HG03460 (cell line): Measurements from ENCODE around the gene TCN2.
"Not testable (repeated sequence)": the region's sequence is repeated elsewhere in the genome, so short reads cannot be mapped to it uniquely, and the experiment has no call there.

Source experiments
- ATAC-seq: cut with Tn5 transposase; IDR thresholded peaks from one replicate; pipeline ENCODE4 v1.9.1; 2021; ENCODE audit not compliant: unreplicated experiment

TCN2 gene

DNA sequence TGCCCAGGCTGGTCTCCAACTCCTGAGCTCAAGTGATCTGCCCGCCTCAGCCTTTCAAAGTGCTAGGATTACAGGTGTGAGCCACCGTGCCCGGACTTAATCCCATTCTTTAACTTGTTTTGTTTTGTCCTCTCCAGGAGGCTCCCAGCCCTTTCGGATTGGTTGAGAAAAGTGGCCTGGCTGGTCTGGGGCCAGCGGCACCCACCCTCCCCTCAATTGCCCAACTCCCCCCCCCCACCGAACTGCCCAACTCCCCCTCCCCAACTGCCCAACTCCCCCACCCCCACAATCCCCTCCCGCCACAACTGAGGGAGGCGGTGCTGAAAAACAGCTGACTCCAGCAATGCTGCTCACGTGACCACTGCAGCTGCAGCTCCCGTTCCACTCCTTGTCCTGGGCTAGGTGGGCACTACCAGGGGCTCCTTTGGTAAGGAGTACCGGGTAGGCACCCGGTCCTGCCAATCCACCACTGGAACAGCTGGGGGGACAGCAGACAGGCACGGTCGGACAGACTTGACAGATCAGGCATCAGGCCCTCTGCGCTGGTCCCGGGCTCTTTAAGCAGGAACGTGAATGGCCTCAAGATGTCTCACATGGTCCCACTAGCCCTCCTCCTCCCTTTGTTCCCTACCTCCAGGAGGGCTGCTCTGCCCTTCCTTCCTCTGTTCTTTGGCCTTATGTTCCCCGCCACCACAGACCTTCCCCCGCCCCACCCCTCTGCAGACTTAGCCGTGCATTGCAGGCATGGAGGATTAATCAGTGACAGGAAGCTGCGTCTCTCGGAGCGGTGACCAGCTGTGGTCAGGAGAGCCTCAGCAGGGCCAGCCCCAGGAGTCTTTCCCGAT is at the start of gene TCN2:
TCN2 (plus strand) TSS at position 720 of the 845 bp plus-strand sequence. CDS start 158 bp downstream, outside the sequence.
- no peak for ATAC-seq

GRCh38 chr22:30557243-30557642 is 49.7 kb upstream of the TCN2 start:
- ATAC-seq, result no peak

DNA sequence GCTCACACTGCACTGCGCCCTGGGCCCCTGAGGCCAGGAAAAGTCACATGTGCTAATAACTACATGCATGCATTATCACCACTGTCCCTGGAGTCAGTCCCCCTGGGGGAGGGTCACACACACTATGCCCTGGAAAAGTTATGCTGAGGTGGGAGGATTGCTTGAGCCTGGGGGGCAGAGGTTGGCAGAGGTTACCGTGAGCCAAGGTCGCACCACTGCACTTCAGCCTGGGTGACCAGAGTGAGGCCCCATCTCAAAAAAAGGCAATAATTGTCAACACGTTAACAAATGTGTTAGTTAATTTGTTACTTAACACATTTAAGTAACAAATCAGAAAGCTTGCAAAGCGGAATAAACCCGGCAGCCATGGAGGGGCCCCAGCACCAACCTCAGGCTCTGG is 47.1 kb upstream of the TCN2 start:
- no peak for ATAC-seq

DNA sequence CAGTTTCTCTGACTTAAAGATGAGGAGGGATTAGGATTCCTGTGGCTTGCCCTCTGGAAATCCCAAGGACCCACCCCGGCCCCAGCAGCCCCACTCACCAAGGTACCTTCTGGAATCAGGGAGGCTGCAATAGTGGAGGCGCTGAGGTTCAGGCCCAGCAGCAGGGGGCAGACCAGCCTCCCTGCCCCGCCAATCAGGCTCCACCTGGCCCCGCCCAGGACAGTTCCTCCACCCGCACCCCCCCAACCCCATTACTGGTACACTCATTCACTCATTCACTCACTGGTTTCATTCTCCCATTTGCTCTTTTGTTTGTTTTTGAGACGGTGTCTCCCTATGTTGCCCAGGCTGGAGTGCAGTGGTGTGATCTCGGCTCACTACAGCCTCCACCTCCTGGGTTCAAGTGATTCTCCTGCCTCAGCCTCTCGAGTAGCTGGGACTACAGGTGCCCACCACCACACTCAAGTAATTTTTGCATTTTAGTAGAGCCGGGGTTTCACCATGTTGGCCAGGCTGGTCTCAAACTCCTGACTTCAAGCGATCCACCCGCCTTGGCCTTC is 46.3 kb upstream of the TCN2 start:
- ATAC-seq, result not testable (repeated sequence)

DNA sequence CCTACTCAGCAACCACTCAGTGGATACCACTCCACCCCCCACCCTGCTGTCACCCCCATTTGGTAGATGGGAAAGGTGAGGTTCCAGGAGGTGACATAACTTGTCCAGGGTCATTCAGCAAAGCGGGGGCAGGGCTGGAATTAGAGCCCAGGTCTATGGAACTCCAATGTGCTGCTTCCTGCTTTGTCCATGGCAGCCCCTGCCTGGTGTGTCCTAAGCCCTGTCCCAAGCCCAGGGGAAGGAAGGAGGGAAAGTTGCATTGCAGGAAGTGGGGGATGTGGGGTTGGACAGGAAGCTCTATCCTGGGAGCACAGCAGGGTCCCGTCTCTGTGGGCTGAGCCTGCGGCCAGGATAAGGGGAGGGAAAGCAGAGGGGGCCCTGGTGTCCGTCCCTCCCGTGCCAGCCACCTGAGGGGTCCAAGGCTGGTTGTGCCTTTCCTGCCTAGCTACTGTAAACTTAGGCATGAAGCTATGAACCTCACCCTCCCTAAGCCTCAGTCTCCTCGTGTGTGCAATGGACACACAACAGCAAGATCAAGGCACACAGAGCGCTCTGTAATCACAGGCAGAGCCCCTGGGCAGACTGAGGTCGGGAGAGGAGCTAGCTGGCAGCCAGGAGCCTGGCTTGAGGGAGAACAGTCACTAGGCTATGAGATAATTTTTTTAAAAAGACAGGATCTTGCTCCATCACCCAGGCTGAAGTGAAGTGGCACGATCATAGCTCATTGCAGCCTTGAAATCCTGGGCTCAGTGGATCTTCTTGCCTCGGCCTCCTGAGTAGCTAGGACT is 45.4 kb upstream of the TCN2 start:
- ATAC-seq, result no peak

DNA sequence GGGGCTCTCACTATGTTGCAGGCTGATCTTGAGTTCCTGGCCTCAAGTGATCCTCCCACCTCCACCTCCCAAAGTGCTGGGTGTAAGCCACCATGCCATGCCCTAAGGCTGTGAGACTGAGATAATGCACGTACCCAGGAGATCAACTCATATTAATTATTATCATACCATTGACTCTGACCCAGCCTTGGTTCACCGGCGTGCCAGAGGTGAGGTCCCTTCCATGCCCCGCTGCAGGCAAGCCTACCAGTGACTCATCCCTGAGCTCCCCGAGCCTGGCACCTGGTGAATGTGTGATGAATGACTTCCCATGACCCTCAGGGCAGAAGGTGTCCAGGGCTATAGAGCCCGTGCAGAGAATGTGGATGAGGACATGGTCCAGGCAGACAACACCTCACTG is 44.6 kb upstream of the TCN2 start:
- ATAC-seq, result no peak

DNA sequence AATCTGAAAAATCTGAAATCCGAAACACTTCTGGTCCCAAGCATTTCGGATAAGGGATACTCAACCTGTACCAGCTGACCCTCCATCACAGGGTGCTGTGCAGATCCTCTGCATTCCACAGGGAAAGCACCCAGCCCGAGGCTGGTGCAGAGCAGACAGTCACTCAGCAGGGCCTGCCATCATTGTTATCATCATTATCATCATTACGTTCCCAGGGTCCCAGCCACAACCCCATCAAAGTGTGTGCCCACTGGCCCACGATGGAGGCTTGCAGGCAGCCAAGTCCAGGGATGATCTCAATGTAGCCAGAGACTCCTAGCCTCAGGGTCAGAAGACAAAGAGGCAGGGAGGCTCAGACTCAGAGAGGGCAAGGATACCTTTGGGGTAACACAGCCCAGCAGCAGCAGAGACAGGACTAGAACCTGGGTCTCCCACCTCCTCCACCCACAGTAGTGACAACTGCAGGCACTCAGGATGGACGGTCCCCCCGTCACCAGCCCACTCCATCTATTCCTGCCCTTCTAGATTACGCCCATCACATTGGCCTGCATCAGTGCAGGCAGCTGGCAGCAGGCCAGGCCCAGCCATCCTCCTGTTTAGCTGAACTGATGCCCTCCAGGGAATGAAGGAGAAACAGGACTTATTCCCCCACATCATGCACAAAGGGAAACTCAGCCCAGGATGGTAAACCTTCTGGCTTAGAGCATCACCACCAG is 42.8 kb upstream of the TCN2 start:
- no peak for ATAC-seq

DNA sequence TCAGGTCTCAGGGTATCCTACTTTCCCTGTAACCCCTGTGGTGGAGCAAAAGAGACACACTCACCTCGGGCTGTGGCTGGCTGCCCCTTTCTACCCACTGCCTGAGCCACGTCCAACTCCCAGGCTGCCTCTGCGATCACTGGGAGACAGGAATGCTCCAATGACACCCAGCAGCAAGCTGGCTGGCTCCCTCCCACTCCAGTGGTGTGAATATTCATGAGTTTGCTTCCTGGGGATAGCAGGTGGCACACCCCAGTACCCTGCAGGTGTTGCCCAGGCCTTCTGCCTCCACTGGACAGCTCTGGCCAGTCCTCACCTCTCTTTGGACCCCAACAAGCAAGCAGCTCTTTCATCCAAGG is 42.2 kb upstream of the TCN2 start:
- no peak for ATAC-seq

DNA sequence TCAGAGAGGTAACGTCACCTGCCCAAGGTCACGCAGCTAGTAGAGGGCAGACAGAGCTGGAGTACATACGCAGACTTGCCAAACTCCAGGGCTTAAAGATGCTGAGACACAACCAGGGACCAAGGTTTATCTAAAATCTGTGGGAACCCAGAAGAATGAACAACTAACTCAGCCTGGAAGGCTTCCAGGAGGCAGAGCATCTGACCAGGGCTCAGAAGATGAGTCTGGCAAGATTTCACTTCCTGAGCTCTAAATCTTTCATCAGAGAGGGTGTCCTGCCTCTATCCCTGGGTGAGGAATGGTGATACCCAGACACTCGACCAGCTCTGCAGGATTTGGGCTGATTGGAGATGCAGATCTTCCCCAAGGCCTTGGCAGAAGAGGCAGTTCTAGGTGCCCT is 41.6 kb upstream of the TCN2 start:
- ATAC-seq, result no peak

- ATAC-seq, result no peak
Observed at GRCh38 chr22:30566125-30566524, 40.8 kb upstream of the TCN2 start.

DNA sequence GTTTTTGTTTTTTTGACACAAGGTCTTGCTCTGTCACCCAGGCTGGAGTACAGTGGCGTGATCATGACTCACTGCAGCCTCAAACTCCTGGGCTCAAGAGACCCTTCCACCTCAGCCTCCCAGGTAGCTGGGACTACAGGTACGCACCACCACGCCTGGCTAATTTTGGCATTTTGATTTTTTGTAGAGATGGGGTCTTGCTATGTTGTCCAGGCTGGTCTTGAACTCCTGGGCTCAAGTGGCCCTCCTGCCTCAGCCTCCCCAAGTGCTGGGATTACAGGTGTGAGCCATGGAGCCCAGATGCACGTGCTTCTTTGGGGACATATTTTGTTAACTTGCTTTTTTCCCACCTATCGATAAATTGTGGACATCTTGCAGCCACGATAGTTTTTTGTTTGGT is 39.7 kb upstream of the TCN2 start:
- ATAC-seq, result not testable (repeated sequence)

DNA sequence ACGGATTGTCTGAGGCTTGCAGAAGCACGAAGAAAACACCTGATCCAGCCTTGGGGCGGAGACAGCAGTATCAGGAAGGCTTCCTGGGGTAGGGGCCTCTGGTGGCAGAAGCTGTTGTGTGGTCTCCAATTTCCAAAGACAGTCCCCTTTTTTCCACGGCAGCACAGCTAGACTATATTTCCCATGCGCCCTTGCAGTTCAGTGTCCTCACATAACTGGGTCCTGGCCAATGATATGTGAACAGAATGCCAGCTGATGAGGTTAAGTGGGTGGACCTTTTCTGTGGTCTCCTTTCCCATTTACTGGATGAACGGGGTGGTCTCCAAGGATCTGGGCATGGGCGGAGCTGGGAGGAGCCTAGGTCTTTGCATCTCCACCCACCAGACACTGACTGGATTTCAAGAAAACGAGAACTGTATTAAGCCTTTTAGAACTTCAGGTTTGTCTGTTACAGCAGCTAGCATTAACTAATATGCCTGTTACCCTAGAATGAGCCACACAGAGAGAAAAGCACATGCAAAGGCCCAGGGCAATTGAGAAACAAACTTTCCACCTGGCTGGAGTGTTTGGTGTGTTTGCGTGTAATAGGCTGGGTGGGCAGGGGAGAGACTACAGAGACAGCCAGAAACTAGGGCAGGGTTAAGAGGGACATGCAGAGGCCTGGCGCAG is 38.7 kb upstream of the TCN2 start:
- no peak for ATAC-seq

DNA sequence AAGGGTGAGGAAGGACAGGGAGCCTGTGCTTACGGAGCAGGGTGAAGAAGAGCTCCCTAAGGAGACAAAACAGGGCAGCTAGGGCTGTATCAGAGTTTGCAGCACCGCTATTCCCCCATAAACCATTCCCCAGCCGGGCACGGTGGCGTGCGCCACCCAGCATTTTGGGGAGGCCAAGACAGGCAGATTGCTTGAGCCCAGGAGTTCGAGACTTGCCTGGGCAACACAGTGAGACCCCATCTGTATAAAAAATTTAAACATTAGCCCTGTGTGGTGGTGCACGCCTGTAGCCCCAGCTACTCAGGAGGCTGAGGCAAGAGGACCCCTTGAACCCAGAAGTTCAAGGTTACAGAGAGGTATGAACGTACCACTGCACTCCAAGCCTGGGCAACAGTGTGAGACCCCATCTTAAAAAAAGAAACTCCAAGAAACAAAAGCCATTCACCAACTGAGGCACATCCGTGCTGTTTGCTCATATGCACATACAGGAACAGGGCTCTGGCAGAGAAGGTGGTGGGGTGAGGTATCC is 37.2 kb upstream of the TCN2 start:
- no peak for ATAC-seq

GRCh38 chr22:30572210-30572609 is 34.8 kb upstream of the TCN2 start:
- no peak for ATAC-seq

- no peak for ATAC-seq
Observed at GRCh38 chr22:30572840-30573593, 34.0 kb upstream of the TCN2 start.

GRCh38 chr22:30573594-30574094 is 33.3 kb upstream of the TCN2 start:
- ATAC-seq, result no peak

GRCh38 chr22:30574095-30574981 is 32.6 kb upstream of the TCN2 start, which contains the start of gene GAL3ST1:
Gene GAL3ST1, minus strand, starts transcription at chr22:30574665. Its CDS starts 17,273 bp downstream, at chr22:30557392.
- no peak for ATAC-seq

- no peak for ATAC-seq
Observed at GRCh38 chr22:30574997-30575671, 31.8 kb upstream of the TCN2 start.
